ENCODE results near the gene FASTKD3. TPM values are rescaled to one million over a fixed set of nuclear protein-coding genes. Genes with fewer than 3 reads are reported as not detected.

The FASTKD3 gene
- total RNA-seq, 1 donor from 2014 or later: 11.1 TPM

DNA sequence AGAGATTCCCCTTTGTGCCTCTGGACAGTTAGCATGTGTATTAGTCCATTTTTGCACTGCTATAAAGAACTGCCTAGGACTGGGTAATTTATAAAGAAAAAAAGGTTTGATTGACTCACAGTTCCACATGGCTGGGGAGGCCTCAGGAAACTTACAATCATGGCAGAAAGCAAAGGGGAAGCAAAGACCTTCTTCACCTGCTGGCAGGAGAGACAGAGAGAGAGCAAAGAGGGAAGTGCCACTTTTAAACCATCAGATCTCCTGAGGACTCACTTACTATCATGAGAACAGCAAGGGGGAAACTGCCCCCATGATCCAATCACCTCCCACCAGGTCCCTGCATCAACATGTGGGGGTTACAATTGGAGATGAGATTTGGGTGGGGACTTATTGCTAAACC, 23.9 kb downstream of the FASTKD3 start:
- H3K4me3 Mint-ChIP-seq (ENCODE audit: low read depth): no peak overlapping the region
- no peak for DNase-seq (ENCODE audit: low spot score, unreplicated experiment)
- H3K9me3 Mint-ChIP-seq (ENCODE audit: low read depth): peaks cover 11% of the 10 kb centered on the region
- no peak overlapping the region for H3K27ac Mint-ChIP-seq
- H3K27me3 Mint-ChIP-seq: peaks cover 21% of the 10 kb centered on the region
- no peaks in the 10 kb centered on the region for H3K36me3 Mint-ChIP-seq (ENCODE audit: insufficient read depth)
- H3K4me1 Mint-ChIP-seq (ENCODE audit: low read depth): no peaks in the 10 kb centered on the region
- TF ChIP-seq, protein P1, sequence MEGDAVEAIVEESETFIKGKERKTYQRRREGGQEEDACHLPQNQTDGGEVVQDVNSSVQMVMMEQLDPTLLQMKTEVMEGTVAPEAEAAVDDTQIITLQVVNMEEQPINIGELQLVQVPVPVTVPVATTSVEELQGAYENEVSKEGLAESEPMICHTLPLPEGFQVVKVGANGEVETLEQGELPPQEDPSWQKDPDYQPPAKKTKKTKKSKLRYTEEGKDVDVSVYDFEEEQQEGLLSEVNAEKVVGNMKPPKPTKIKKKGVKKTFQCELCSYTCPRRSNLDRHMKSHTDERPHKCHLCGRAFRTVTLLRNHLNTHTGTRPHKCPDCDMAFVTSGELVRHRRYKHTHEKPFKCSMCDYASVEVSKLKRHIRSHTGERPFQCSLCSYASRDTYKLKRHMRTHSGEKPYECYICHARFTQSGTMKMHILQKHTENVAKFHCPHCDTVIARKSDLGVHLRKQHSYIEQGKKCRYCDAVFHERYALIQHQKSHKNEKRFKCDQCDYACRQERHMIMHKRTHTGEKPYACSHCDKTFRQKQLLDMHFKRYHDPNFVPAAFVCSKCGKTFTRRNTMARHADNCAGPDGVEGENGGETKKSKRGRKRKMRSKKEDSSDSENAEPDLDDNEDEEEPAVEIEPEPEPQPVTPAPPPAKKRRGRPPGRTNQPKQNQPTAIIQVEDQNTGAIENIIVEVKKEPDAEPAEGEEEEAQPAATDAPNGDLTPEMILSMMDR (IDR thresholded peaks at IDR 0.05; ENCODE audit: unreplicated experiment): no peak

DNA sequence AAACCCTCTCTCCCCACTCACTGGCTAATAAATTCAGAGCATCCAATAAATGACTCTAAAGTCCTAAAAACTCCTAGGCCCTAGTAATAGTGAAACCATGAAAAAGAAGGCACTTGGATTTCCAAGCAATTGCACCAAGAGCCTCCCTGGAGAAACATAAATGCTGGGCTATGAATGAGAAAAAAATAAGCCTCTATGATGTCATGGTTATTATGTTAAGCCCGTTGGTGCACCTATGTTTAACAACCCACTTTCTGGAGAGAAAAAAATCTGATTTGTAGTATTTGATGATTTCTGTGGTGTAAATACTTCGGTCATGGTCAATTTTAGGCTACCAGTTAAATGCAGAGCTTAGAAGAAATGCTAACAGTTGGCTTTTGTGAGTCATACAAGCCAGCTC, 26.3 kb downstream of the FASTKD3 start:
- H3K36me3 Mint-ChIP-seq (ENCODE audit: insufficient read depth): no peaks in the 10 kb centered on the region
- no peak overlapping the region for H3K27ac Mint-ChIP-seq
- no peaks in the 10 kb centered on the region for H3K4me1 Mint-ChIP-seq (ENCODE audit: low read depth)
- peaks cover 13% of the 10 kb centered on the region for H3K27me3 Mint-ChIP-seq
- no peak for DNase-seq (ENCODE audit: low spot score, unreplicated experiment)
- H3K4me3 Mint-ChIP-seq (ENCODE audit: low read depth): no peak overlapping the region
- TF ChIP-seq, protein P1 (IDR thresholded peaks at IDR 0.05; ENCODE audit: unreplicated experiment): no peak
- H3K9me3 Mint-ChIP-seq (ENCODE audit: low read depth): peaks cover 11% of the 10 kb centered on the region

DNA sequence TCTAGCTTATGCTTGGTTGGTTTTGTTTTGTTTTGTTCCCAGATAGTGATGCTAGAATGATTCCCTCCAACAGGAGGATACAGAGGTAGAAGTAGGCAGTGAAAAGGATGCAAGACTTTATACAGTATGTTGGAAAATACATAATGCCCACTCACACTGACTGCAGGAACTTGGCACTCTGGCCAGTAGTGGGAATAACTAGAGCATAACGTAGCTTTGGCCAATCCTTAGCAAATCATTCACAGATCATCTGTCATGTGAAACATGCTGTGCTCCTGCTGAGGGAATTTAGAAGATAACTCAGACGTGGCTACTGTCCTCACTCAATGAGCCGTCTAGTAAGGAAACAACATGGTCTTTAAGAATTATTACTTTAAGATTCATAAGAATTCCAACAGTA, 31.4 kb downstream of the FASTKD3 start:
- Mint-ChIP-seq H3K27me3 (no peaks in the 10 kb centered on the region), H3K4me1 (ENCODE audit: low read depth) (no peaks in the 10 kb centered on the region), H3K9me3 (ENCODE audit: low read depth) (peaks cover 11% of the 10 kb centered on the region), H3K36me3 (ENCODE audit: insufficient read depth) (no peaks in the 10 kb centered on the region), H3K4me3 (ENCODE audit: low read depth) (no peak overlapping the region), H3K27ac (no peak overlapping the region)
- TF ChIP-seq, protein P1 (IDR thresholded peaks at IDR 0.05; ENCODE audit: unreplicated experiment): no peak
- no peak for DNase-seq (ENCODE audit: low spot score, unreplicated experiment)

DNA sequence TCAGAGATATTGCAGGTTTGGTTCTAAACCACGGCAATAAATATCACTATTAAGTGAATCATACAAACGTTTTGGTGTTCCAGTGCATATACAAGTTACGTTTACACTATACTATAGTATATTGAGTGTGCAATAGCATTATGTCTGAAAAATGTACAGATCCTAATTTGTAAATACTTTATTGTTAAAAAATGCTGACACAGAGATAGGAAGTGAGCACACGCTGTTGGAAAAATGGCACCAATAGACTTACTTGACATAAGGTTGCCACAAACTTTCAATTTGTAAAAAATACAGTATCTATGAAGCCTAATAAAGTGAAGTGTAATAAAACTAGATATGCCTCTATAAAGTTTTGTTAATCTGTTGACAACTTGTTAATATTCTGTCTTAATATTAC, 33.8 kb downstream of the FASTKD3 start:
- H3K4me3 Mint-ChIP-seq (ENCODE audit: low read depth): no peak overlapping the region
- no peak overlapping the region for H3K27ac Mint-ChIP-seq
- no peaks in the 10 kb centered on the region for H3K9me3 Mint-ChIP-seq (ENCODE audit: low read depth)
- H3K27me3 Mint-ChIP-seq: no peaks in the 10 kb centered on the region
- no peaks in the 10 kb centered on the region for H3K4me1 Mint-ChIP-seq (ENCODE audit: low read depth)
- TF ChIP-seq, protein P1 (IDR thresholded peaks at IDR 0.05; ENCODE audit: unreplicated experiment): no peak
- DNase-seq (ENCODE audit: low spot score, unreplicated experiment): no peak
- H3K36me3 Mint-ChIP-seq (ENCODE audit: insufficient read depth): no peaks in the 10 kb centered on the region

DNA sequence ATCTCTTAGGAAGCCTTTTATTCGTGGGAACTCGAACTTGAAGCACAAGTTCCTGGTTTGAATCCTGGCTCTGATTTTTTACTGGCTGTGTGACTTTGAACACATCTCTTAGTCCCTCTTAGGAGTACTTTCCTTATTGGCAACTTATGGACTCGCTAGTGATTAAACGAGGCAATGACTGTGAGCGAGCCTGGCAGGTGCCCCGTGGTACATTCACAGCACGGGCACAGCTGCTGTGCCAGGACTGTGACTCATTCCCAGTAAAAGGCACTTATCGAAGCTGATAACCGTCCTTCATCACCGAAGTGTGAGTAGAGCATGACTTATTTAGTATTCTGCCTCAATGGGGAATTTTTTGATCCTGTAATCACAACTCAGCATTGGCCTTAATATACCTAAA, 40.6 kb downstream of the FASTKD3 start:
- no peaks in the 10 kb centered on the region for H3K36me3 Mint-ChIP-seq (ENCODE audit: insufficient read depth)
- DNase-seq (ENCODE audit: low spot score, unreplicated experiment): no peak
- H3K27ac Mint-ChIP-seq: no peak overlapping the region
- H3K4me3 Mint-ChIP-seq (ENCODE audit: low read depth): no peak overlapping the region
- no peaks in the 10 kb centered on the region for H3K9me3 Mint-ChIP-seq (ENCODE audit: low read depth)
- no peaks in the 10 kb centered on the region for H3K4me1 Mint-ChIP-seq (ENCODE audit: low read depth)
- TF ChIP-seq, protein P1 (IDR thresholded peaks at IDR 0.05; ENCODE audit: unreplicated experiment): no peak
- H3K27me3 Mint-ChIP-seq: no peaks in the 10 kb centered on the region

Measured in progenitor cell of endocrine pancreas (in vitro differentiated cells).